GM13976 (cell line): Measurements from ENCODE around the gene IL24.

Source experiments
- DNase-seq: peaks from one replicate; pipeline ENCODE4 v3.0.0; 2012; ENCODE audit warnings: low spot score
- CTCF ChIP-seq: IDR thresholded peaks from 2 replicates; pipeline ENCODE4 v1.5.1; 2012; ENCODE audit warnings: borderline replicate concordance, mild to moderate bottlenecking; ENCODE audit not compliant: insufficient read depth; ENCODE audit errors: extremely low read depth, missing control alignments, control extremely low read depth
- in situ Hi-C: fragments of 300-500 bp; cut with MboI; formaldehyde crosslinking; loops from one replicate; pipeline ENCODE4 v1.12.0; 2022; ENCODE audit warnings: low sequenced_read_pairs, mixed read lengths, inconsistent platforms; ENCODE audit not compliant: unreplicated experiment

The IL24 gene

DNA sequence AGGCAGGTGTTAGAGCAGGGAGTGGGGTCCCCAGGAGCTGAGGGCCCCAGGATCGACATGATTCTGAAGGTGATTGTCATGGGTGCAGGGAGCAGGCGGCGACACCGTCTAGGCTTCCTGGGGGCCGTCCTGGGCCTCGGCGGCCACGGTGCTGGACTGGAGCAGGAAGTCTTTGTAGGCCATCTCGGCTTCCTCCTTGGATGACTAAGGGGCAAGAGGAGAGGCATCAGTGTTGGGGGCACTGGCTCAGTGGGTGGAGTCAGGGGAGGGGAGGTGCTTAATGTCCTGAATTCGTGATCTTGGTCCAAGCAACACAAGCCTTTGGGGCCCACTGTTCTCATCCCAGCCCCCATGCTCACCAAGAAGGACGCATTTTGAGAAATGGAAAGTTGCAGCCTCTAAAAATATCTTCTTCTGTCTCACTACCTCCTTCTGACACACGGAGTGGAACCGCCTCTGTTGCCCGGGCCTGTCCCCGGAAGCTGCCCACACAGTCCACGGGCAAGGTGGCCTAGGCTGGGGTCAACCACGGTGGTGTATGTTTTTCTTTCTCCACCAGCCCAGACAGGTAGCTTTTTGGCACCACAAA is 33.1 kb downstream of the IL24 start:
- no peak for TF ChIP-seq CTCF
- peak; percentile 84 for DNase-seq
- in situ Hi-C loops = no loop called here

- in situ Hi-C loops = no loop called here
- DNase-seq = peak; percentile 62
- TF ChIP-seq CTCF = no peak
These were observed 34.5 kb downstream of the IL24 start for GRCh38 chr1:206931709-206932108.

DNA sequence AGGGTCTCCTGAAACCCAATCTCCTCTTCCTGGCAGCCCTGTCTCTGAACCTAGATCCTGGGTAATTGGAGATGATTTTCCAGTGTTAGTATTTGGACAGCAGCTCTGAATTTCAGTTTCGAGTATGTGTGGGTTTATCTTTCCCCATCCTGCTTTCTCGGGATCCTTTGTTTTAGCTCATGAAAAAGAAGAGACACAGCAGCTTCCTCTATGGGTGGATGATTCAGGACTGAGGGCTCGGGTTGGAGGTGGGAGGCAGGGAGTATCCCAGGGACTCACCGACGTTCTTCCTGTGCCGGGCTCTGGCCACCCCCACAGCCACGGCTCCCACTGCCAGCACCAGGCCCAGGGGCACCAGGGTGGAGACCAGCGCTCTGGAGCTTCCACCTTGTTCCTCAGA is 34.9 kb downstream of the IL24 start:
- TF ChIP-seq CTCF = no peak
- in situ Hi-C loops = no loop called here
- DNase-seq = no peak

GRCh38 chr1:206933333-206933945 is 36.2 kb downstream of the IL24 start:
- DNase-seq = peak; percentile 80
- in situ Hi-C loops = no loop called here
- TF ChIP-seq CTCF = peak; percentile 81

- in situ Hi-C loops = no loop called here
- DNase-seq = peak; percentile 75
- TF ChIP-seq CTCF = peak; percentile 53
These were observed 38.3 kb downstream of the IL24 start for GRCh38 chr1:206935491-206936067.

DNA sequence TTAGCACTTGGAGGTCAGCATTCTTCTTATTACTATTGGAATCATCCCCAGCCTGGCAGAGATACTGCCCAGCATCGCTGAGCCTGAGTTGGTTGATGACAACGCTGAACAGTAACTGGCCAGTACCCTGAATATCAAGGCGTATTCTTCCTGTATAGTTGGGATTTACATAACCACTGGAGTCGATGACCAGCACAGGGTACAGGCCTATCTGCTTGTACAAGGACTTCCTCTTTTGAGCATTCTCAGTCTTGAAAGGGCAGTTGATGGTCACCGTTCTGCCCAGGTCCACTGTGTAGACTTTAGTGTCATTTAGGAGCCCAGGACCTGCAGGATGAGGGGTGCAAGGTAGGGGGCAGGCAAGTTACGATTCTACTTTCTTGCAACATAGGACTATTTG is 40.2 kb downstream of the IL24 start:
- in situ Hi-C loops = no loop called here
- TF ChIP-seq CTCF = no peak
- DNase-seq = no peak
